HG03457 (cell line): ENCODE data around the gene ADGRB3.
"Not testable (repeated sequence)": the region's sequence is repeated elsewhere in the genome, so short reads cannot be mapped to it uniquely, and the experiment has no call there.

ENCODE experiments used
- ATAC-seq: cut with Tn5 transposase; IDR thresholded peaks from one replicate; pipeline ENCODE4 v1.9.1; 2021; ENCODE audit warnings: moderate number of reproducible peaks; ENCODE audit not compliant: unreplicated experiment

Gene ADGRB3

DNA sequence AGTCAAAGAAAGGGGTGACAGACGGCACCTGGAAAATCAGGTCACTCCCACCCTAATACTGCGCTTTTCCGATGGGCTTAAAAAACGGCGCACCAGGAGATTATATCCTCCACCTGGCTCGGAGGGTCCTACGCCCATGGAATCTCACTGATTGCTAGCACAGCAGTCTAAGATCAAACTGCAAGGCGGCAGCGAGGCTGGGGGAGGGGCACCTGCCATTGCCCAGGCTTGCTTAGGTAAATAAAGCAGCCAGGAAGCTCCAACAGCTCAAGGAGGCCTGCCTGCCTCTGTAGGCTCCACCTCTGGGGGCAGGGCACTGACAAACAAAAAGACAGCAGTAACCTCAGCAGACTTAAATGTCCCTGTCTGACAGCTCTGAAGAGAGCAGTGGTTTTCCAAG lies 277.7 kb downstream of the ADGRB3 start:
- not testable (repeated sequence) for ATAC-seq

DNA sequence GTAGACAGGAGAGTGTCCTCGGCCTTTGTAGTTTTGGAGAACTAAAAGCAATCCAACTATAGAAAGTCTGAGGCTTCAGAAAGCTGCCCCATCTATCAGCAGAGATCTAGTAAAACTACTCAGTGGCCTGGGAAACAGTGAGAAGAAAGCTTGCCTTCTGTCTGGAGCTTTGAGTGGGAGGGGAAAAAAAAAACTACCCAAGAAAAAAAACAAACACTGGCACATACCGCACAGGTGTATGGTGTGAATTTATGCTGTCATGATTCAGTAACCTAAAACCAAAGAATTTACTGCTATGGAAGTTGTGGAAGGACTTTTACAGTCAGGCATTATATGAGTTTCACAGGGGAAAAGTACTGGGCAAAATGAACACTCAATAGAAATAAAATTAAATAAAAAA lies 280.5 kb downstream of the ADGRB3 start:
- ATAC-seq = no peak

DNA sequence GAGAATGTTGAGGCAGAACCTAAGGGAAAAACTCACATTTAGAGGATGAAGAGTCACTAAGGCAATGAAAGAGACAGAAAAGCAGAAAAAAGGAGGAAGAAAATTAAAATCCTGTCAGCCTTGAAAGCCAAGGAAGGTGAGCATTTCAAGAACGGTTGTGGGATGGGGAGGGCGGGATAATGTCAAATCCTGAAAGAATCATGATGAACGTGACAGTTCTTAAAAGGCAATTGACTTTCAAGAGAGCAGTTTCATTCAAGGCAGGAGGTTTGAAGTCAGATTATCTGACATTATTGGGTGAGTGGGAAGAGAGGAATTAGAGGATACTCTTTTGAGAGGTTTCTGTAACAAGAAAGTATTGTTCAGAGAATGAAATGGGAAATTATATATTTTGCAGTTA lies 284.5 kb downstream of the ADGRB3 start:
- ATAC-seq = no peak

DNA sequence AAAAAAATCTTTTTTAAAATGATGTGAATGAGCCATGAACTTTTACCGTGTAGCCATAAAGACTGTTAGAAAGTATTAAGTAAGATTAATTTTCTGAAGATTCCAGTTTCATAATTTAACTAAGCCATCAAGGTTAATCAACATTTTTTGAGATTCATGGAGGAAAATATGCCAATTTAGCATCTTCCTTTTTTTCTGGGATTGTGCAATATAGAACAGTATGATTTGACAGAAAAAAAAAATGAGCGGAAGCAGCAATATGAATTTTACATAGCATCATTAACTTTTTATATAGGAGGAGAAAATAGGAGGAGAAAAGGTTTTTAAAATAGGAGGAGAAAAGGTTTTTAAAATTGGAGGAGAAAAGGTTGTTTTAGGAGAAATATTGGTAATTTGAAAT lies 306.3 kb downstream of the ADGRB3 start:
- no peak for ATAC-seq

DNA sequence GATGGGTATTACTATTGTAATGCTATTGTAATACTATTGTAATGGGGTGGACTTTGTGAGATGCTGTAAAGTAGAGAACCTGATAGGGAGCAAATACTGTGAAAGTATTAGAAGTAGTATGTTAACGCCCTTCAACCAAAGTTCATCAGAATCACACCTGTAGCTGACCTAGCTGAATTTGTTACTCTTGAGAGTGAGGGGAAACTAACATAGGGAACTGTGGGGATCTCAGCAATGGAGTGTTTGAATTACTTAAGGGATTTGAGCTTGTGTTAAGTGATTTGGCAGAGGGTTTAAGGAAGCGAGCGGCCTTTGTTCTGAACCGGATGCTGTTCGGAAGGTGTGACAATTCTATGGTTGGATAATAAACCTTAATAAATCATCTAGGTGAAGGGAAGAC lies 312.6 kb downstream of the ADGRB3 start:
- no peak for ATAC-seq

DNA sequence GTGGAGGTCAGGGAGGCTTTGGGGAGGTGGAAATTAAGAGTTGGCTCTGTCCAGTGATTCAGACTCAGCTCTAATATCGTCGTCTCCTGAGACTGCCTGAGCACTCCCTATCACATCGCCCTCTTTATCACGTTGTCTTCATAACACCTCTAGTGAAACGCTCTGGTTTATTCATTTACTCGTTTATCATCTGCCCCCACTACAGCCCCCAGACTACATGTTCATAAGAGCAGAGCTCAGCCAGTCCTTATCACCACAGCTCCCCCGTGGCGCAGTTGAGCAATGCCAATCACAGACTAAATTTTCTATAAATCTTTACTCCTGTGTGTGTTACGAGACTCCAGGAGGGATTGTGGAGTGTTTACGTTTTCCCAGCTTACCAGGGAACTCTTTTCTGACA lies 316.2 kb downstream of the ADGRB3 start:
- ATAC-seq = no peak

DNA sequence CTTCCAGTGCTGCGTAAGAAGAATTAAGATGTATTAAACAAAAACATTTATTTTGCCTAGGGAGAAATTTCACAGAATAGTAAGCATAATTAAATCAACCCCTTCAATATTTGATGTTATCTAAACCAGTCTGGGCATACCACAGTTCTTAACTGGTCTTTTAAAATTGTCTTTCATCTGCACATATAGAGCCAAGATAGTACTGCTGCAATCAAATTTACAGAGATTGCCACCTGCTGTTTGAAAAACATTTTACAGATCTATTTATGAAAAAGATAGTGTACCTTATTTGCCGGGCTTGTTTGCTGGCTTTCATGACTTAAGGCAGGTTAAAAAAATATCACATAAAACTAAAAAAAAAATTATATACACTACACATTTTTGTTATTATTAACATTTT lies 323.2 kb downstream of the ADGRB3 start:
- ATAC-seq = no peak

DNA sequence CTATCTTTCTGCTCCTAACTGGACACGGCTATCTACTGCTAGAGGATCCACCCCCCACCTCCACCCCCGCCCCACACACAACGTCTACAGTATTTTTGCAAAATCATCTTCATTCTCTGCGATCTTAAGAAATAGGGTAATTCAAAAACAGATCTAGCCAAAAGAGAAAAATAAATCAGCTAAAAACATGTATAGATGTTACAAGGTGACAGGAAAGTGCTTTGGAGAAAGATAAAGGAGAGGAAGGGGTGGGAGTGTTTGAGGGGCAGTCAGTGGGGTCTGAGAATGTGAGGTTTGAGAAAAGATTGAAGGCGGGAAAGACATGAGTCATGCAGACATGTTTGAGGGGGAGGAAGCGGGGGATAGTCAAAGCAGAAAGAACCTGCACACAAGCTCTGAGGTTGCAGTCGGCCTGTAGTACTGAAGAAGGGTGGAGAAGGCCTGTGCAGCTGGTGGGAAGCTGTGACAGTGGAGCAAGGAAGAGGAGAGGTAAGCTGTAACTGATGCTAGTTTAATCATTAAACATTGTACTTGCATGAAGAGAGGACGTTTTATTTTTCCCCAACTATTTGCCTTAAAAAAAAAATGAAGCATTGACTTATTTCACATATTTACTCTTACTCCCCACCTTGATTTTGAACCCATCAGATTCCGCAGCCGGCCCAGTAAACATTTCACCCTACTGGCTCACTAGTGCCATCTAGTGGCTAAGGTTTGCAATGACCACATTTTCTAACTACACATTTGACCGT lies 332.6 kb downstream of the ADGRB3 start:
- ATAC-seq = peak; percentile 85

DNA sequence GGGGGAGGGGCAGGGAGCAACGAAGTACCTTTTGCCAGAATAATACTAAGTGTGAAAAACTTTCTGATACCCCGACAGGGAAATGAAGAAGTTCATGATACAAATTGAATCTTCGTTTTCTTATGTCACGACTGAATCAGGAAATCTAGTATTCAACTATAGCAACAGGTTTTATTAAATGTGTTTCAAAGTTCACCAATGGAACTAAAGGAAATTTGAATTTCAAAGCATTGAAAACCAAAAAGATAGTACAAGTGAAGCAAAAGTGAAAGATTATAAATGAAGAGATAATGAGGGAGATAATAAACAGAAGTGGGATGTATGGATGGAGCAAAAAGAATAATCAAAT lies 333.2 kb downstream of the ADGRB3 start:
- no peak for ATAC-seq

DNA sequence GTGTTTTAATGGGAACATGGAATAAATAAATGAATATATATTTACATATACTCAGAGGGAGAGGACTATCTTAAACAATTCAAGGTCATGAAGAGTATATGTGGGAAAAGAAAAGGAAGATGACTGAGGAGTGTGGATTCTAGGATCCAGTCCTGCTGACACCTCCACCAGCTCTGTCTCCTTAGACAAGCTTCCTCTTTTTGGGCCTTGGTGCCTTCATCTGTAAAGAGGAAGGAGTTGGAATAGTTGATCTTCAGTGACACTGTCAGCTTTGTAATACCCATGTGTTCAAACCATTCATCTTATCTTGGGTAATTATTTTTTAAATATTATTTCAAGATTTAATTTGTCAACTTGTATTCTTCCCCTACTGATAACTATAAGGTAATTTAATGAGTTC lies 338.0 kb downstream of the ADGRB3 start:
- no peak for ATAC-seq

DNA sequence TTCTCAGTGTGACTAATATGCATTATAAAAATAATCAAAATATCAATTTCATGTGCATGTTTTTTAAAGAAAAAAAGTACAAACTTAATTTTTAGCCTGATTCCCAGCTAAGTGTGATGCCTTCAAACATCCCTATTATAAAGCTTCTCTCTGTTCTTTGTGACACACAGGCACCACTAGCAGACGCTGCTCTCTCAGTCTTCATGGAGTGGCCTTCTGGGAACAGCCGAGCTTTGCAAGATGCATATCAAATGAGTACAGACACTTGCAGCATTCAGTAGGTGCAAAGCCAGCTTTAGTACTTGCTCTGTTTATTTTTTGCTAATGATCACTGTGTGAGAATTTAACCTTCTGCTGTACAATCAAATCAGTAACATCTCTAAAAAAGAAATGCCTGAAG lies 340.0 kb downstream of the ADGRB3 start:
- no peak for ATAC-seq

DNA sequence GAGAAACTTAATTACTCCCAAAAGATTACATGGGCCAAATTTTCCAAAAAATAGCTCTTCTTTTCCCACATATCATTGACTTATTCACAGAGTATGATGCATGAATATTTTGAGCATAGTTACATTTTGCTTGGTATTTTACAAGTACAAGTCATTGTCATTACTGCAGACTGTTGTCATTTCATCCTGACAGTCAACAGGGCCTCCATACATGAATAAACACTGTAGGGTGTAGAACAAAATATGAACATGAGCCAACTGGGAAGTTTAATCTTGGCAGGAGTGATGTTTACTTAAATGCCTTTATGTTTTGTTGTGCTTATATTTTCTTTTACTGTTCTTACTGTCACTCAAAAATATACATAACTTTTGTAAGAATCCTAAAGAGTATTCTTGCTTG lies 340.7 kb downstream of the ADGRB3 start:
- no peak for ATAC-seq

DNA sequence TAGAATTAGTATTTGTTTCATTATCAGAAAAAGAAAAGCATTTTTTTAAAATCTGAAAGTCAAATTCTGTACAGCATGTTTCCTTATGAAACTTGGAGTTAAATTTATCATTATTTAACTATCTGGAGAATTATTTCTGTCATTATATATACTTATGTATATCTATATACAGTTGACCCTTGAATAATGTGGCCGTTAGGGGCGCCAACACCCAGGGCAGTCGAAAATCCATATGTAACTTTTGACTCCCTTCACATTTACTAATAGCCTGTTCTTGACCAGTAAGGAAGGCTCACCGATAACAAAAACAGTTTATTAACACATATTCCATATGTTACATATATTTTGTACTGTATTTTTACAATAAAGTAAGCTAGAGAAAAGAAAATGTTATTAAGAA lies 341.2 kb downstream of the ADGRB3 start:
- no peak for ATAC-seq

DNA sequence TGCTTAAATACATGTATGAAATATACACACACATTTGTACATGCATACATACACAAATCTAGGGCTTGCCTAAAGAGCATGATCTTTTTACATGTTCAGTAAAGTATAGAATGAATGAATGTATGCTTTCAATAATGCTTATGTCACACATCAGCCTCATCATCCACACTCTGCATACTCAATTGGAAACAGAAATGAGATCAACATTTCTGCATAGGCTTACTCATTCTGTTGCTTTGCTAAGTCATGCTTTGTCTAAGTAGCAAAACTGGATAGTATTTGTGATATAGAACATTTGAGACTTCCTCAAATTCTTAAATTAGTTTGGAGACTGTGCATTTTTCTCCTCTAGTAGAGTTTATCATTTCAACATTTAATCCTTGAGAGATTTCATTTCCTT lies 343.3 kb downstream of the ADGRB3 start:
- no peak for ATAC-seq

DNA sequence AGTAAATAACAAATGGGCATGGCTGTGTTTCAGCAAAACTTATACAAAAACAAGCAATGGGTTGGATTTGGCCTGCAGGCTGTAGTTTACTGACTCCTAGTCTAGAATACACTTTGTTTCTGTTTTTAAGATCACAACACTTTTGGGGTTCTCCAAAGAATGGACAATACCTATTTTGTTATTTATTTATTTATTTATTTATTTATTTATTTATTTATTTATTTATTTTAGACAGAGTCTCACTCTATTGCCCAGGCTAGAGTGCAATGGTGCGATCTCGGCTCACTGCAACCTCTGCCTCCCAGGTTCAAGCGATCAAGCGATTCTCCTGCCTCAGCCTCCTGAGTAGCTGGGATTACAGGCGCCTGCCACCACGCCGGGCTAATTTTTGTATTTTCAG lies 346.6 kb downstream of the ADGRB3 start:
- not testable (repeated sequence) for ATAC-seq

DNA sequence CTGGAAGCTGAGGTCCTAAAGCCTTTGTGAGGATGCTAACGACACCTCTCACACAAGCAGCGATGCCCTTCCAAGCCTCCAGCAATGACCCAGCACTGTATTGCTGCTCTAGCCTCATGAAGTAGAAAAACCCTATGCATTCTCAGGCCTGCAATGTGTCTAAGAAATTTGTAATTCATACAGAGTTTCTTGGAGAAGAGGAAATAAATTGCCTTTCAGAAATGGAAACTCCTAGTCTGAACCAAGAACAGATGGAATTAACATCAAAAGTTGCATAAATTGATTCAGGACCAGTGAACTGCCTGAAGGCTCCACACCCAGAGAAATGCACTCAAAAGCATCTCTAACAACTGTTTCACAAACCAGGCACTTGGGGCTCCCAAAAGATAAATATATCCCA lies 353.6 kb downstream of the ADGRB3 start:
- no peak for ATAC-seq

DNA sequence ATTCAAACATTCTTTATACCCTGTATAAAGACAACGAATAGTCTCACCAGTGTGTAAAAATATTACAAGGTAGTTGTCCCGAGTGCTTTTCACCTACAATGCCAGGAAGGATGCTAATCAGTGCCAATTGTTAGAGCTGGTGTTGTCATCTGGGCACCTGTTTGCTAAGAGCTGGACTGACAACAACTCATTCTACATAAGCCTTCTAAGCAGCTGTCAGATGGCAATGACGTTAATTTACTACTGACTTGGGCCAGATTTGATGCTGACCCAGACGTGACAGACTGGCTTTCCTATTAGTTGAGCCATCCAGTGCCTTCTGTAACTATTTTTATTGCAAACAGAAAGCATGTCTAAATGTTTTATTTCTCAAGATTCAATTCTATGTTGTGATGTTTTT lies 355.2 kb downstream of the ADGRB3 start:
- no peak for ATAC-seq

DNA sequence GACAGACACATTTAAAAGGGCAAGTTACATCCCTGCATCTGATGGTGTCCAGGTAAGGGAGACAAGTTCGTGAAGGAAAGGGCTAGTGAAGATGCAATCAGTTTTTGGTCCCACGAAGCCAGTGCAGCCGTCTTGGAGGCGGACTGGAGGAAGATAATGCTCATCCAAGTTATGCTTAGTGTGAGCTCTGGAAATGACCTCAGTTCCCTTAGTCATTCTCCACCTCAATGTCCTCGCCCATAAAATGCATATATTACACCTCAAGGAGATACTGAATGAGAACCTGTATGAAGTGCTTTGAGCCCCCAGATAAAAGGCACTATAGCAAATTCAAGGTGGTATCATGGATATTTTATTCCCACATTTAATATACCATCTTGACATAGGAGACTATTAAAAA lies 358.8 kb downstream of the ADGRB3 start:
- ATAC-seq = no peak

DNA sequence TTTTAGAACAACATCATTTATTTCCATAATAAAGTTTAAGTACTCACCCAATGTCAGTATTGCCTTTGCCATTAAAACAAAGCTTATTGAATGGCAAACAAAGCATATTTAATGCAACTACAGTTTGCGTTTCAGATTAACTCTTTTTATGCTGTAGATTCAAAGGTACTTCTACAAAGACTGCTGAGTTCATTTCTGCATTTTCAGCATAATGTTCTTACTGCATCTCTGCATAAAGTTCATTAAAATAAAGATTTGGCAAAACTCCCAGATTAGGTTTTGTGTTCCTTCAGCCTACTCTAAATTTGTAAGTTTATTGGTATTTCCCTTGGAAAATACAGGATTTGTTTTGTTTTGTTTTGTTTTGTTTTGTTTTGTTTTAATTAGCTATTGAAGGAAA lies 359.4 kb downstream of the ADGRB3 start:
- ATAC-seq = no peak

DNA sequence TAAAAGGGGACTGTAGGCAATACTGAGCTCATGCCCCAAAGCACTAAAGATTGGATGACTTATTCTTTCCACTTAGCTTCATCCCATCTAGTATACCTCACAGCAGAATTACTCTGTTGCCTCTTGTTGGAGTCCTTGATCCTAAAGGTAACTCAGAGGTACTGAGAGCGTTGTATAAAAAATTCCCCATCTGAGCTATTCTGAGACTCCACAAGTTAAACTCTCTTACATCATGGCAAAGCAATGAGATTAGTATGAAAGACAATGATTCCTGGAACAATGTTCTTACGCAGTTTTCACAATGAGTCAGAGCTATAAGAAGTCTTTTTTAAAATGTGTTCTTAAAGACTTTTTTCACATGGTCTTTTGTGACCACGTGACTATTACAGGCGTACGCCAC lies 370.1 kb downstream of the ADGRB3 start:
- no peak for ATAC-seq

DNA sequence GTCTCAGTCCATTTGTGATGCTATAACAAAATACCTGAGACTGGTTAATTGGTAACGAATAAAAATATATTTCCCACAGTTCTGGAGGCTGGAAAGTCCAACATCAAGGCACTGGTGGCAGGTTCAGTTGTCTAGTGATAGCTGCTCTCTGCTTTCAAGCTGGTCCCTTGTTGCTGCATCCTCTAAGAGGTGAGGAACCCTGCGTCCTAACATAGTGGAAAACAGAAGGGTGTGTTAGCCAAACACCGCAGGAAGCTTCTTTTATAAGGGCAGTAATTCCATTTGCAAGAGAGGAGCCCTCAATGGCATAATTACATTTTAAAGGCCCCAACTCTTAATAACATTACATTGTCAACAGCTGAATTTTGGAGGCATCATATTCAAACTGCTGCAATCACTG lies 372.7 kb downstream of the ADGRB3 start:
- ATAC-seq = no peak

DNA sequence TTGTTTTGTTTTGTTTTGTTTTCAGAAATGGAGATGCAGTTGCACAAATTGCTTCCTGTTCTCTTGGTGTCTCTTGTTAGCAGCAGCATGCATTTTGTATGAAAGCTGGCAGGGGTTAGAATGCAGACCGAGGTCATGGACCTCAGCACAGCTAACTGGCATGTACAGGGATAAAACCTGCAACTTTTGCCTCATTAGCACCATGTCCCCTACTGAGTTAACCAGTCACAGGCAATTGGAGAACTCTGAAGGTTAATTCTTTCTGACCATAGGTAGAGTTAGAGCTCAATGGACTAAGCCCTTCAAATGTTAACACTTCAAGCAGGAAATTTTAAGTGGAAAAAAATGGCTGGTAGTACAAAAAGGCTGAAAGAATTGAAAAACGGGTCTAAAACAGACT lies 377.1 kb downstream of the ADGRB3 start:
- no peak for ATAC-seq

DNA sequence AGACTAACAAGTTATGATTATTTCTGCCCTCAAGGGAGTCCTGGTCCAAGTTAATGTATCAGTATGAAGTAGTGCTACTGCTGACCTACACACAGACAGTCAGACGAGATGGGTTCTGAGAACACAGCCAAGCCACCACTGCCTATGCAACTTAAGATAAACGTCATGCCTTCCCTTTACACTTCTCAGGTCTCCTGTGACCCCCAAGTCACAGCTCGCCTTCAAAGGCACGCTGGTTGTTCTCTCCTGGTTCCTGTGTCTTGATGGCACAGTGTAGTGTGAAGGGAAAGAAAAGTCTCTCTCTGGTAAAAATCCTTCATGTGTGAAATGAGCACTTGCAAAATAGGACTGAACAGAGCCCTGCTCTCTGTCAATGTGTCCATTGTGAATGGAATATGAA lies 377.8 kb downstream of the ADGRB3 start:
- ATAC-seq = no peak

DNA sequence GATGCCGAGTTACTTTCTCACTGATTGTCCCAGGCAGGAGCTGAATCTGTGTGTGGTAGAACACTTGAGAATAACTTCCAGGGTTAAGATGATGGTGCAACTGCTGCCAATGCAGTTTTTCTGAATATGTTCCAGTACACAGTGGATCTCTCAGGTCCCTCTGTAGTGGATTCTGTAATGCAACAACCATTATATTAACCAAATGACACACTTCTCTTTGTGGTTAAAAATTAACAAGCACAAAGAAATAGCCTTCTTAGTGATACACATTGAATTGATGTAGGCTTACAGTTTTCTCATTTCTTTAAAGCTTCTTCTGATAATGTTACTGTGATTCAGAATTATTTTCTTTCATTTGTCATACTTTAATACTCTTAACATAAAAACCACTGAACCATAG lies 383.8 kb downstream of the ADGRB3 start:
- ATAC-seq = no peak
